ENCODE measurements around the gene ZIM2.

DNA sequence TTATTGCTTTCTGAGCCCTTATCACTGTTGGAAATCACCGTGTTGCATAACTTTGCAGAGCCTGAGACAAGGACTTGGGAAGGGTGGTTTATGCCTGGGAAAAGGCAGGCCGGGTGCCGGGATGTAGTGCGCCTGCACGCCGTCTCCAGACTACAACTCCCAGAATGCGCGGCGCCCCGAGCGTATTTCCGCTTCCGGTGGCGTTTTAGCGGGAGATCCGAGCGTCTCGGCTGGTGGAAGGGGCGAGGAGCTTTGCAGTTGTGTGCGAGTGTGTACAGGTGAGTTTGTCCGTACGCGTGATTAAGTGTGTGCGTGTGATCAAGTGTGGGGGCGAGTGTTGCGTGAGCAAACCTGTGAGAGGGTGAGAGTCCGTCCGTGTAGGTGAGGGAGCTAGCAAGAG lies 75.4 kb downstream of the ZIM2 start:
- TF ChIP-seq CTCF (IDR thresholded peaks at IDR 0.05) (no peak), POLR2A (IDR thresholded peaks at IDR 0.05) (no peak)

Data from adrenal gland (tissue), 5 donors.